OCI-M2 (cell line): ENCODE measurements around the gene RNF126.
"Not testable (repeated sequence)": the region's sequence is repeated elsewhere in the genome, so short reads cannot be mapped to it uniquely, and the experiment has no call there.

ENCODE experiments used
- DNase-seq: peaks from one replicate; lab custom pipeline; 2025; ENCODE audit not compliant: unreplicated experiment; lab: John Stamatoyannopoulos, UW

Gene RNF126

DNA sequence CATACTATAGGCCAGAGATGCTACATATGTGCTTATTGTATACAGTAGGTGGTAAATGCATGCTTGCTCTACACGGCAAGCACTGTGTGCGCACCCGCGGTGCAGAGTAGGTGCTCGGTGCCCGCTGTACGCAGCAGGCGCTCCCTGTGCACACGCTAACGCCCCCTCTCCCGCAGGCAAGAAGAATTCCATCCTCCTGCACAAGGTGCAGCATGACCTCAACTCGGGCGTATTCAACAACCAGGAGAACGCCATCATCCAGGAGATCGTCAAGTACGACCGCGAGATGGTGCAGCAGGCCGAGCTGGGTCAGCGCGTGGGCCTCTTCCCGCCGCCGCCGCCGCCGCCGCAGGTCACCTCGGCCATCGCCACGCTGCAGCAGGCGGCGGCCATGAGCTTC, 47.4 kb downstream of the RNF126 start:
- DNase-seq: no peak

DNA sequence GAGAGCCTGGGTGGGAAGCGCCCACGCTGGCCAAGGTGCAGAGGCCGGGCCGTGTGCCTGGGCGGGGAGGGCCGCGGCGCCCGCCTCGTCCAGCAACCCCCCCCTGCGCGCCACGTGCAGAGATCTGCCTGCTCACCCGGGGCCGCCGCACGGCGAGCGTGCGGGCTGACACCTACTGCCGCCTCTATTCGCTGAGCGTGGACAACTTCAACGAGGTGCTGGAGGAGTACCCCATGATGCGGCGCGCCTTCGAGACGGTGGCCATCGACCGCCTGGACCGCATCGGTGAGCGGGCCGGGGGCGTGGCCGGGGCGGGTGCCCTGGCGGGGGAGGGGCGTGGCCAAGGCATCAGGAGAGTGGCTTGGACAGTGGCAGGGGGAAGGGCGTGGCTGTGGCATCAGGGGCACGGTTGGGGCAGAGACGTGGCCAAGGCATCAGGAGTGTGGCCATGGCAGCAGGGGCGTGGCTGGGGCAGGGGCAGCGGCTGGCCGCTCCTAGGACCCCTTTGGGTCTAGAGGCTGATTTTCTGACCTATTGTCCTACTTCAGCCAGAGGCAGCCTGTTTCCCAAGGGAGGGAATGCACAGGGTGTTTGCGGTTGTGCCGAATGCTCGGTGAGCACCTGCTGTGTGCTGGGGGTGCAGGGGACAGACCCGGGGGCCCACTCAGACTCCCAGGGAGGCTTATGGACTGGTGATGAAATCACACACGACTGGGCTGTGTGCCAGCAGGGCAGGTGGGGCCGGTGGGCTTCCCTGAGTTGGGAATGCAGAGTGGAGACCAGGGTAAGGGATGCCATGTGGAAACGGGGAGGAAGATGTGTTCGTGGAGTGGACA, 49.1 kb downstream of the RNF126 start:
- no peak for DNase-seq

DNA sequence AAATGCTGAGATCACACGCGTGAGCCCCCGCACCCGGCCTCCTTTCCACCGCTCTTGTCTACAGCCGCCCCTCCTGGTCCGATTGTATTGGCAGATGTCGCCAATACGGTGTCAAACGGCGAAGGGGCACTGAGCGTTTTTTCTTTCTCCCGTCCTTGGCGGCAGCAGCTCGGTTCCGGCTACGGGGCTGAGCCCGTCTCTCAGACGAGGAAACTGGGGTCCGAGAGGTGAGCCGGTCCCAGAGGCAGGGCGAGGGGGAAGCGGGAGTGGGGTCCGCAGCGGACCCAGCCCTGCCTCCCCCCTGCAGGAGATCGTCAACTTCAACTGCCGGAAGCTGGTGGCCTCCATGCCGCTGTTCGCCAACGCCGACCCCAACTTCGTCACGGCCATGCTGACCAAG, 50.1 kb downstream of the RNF126 start:
- DNase-seq: no peak

DNA sequence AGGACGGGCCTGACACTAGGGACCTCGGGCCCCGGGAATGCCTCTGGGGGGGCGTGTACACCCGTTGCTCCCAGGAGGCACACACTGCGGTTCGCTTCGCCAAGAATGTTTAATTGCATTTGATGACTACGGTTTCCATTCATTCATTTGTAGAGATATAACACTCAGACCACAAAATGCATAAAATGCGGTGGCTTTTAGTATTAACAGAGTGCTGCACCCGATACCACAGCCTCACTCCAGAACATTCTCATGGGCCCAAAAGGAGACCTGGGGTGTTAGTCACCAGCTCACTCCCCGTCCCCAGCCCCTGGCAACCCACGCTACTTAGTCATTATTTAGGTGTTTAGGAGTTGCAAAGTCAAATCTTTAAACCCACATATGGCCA, 51.5 kb downstream of the RNF126 start:
- no peak for DNase-seq

DNA sequence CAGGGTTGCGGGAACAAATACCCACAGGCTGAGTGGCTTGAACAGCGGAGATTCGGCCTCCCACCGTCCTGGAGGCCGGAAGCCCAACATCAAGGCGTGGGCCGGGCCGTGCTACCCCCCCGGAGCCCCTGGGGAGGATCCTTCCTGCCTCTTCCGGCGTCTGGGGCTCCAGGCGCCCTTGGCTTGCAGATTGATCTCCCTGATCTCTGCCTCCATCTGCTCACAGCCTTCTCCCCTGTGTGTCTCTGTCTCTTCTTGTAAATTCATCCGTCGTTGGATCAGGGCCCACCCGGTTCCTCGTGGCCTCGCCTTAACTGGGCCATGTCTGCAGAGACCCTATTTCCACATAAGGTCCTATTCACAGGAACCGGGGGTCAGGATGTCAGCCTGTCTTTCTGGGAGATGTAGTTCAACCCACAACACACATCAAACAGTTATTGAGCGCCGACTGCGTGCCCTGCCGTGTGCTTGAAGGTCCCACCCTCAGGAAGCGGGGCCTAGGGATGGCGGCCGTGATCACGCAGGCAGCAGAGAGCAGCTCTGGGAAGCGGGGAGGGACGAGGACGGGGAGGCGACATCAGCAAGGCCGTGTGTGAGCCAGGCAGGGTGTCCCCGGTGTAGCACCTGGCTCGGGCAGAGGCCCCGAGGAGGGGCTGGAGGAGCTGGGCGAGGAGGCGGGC, 52.1 kb downstream of the RNF126 start:
- DNase-seq: no peak

DNA sequence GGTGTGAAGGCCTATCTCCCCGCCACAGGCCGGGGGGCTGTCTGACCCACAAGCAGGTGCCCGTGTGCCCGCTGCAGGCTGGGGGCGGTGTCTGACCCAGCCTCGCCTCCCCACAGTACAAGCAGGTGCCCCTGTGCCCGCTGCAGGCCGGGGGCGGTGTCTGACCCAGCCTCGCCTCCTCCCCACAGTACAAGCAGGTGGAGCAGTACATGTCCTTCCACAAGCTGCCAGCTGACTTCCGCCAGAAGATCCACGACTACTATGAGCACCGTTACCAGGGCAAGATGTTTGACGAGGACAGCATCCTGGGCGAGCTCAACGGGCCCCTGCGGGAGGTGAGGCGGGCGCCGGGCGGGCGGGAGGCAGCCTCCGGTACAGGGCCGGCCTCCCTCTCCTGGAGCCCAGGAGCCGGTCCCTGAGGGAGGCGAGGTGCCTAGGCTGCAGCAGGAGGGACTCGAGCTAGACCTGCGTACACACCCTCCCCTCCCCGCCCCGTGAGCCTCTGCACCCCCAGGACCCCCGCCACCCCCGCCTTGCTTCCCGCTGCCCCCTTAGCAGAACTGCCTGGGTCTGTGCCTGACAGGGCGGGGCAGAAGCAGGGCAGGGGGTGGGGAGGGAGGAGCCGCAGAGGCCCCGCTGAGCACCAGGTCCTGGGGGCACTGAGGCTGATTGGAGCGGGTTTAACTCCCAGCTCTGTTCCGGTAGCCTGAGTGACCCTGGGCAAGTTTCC, 52.8 kb downstream of the RNF126 start:
- DNase-seq: no peak

DNA sequence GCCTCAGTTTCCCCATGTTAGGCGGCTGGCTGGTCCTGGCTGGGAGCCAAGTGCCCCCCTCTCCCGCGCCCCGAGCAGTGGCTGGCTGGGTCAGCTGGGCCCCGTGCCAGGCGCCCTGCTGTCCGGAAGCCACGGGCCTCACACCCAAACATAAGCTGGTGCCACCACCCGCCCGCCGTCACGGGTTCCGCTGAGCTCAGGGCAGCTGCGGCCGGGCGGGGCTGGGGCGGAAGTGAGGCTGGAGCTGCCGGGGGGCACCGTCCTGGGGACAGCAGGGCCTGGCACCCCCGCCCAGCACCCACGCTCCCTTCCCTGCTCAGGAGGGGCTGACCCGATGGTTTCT, 54.0 kb downstream of the RNF126 start:
- no peak for DNase-seq

DNA sequence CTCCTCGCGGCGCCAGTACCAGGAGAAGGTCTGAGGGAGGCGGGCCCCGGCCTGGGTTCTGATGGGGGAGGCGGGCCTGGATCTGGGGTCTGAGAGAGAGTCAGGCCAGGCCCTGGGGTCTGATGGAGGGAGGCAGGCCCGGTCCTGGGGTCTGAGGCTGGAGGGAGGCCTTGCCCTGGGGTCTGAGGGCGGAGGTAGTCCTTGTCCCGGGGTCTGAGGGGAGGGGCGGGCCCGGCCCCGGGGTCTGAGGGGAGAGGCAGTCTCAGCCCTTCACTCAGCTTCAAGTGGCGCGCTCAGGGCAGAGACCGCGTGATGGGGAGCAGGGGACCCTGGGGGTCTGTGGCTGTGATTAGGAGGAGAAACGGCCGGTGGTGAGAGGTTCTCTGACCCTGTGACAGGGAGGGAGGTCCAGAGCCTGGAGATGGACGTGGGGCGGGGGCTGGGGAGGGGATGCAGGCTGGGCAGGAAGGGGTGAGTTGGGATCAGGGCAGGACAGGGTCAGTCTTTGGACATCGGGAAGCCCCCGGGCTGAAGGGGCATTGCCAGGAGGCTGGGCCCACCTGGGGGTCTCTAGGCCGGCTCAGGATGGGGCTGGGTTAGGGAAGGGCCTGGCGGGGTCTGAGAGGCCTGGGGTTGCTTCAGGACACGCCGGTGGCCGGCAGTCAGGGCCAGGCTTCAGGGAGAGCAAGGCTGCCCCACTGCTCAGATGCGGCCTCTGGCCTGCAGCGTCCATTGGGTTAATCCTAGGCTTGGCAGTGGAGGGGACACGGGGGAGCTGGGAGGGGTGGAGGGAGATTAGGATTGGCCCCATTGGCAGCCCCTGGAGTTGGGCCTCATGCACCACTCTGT, 54.6 kb downstream of the RNF126 start:
- no peak for DNase-seq

DNA sequence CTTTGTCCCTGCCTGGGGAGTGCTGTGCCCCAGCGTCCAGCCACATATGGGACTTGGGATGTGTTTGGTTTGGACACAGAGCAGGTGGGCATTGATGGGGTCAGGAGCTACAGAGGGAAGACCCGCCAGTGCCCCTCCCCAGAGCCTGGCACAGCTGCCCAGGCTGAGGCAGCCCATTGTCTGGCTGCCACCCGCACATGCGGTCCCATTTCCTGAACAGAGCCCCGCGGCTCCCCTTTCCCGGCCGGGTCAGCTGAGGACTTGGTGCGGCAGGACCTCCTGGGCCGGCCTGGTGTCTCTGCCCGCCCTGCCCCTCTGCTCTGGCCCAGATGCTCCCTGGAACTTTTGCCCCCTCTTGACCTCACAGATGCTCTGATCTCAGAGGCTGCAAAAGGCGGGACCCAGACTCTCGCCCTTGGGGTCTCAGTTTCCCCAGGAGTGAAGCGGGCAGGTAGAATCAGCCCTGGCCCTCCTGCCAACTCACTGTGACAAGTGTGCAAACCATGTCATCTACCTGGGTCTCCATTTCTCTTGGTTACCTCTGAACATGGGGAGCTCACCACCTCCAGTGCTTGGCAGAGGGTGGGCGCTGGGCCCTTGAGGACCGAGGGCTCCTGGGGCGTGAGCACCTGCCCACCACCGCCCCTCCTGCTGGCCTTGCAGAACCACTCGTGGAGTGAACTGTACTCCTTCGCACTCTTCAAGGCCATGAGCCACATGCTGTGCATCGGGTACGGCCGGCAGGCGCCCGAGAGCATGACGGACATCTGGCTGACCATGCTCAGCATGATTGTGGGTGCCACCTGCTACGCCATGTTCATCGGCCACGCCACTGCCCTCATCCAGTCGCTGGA, 55.5 kb downstream of the RNF126 start:
- no peak for DNase-seq

DNA sequence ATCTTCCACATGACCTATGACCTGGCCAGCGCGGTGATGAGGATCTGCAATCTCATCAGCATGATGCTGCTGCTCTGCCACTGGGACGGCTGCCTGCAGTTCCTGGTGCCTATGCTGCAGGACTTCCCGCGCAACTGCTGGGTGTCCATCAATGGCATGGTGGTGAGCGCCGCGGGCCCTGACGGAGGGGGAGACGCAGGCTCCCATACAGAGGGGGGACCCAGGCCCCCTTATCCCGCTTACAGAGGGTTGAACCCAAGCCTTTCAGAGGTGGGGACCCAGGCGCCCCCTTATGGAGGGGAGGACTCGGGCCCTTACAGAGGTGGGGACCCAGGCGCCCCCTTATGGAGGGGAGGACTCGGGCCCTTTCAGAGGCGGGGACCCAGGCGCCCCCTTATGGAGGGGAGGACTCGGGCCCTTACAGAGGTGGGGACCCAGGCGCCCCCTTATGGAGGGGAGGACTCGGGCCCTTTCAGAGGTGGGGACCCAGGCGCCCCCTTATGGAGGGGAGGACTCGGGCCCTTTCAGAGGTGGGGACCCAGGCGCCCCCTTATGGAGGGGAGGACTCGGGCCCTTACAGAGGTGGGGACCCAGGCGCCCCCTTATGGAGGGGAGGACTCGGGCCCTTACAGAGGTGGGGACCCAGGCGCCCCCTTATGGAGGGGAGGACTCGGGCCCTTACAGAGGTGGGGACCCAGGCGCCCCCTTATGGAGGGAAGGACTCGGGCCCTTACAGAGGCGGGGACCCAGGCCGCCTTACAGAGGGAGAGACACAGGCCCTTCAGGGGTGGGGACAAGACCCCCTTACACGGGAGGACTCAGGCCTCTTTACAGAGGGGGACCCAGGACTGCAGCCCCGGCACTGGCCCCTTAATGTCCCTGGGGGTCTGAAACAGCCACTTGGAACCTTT, 57.7 kb downstream of the RNF126 start:
- DNase-seq: not testable (repeated sequence)

DNA sequence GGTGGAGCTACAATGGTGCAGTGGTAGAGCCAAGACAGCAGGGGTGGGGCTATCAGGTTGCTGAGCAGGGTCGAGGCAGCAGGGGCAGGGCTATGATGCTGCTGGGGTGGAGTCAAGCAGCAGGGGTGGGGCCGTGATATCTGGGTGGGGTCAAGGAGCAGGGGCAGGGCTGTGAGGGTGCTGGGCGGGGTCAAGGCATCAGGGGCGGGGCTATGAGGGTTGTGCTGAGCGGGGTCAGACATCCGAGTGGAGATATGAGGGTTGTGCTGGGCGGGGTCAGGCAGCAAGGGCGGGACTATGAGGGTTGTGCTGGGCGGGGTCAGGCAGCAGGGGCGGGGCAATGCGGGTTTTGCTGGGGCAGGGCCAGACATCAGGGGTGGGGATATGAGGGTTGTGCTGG, 58.7 kb downstream of the RNF126 start:
- no peak for DNase-seq

DNA sequence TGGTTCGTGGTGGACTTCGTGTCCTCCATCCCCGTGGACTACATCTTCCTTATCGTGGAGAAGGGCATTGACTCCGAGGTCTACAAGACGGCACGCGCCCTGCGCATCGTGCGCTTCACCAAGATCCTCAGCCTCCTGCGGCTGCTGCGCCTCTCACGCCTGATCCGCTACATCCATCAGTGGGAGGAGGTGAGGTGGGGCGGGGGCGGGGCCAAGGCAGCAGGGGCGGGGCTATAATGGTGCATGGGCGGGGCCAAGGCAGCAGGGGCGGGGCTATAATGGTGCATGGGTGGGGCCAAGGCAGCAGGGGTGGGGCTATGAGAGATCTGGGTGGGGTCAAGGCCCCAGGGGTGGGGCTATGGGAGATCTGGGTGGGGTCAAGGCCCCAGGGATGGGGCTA, 59.2 kb downstream of the RNF126 start:
- DNase-seq: not testable (repeated sequence)

DNA sequence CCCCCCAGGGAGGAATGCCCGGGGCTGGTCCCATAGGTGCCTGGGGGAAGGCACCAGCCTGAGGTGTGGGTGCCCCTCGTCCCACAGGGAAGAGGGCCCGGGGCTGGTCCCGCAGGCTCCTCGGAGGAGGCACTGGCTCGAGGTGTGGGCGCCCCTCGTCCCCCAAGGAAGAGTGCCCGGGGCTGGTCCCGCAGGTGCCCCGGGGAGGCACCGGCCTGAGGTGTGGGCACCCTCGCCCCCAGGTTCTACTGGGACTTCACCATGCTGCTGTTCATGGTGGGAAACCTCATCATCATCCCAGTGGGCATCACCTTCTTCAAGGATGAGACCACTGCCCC, 59.7 kb downstream of the RNF126 start:
- DNase-seq: not testable (repeated sequence)

DNA sequence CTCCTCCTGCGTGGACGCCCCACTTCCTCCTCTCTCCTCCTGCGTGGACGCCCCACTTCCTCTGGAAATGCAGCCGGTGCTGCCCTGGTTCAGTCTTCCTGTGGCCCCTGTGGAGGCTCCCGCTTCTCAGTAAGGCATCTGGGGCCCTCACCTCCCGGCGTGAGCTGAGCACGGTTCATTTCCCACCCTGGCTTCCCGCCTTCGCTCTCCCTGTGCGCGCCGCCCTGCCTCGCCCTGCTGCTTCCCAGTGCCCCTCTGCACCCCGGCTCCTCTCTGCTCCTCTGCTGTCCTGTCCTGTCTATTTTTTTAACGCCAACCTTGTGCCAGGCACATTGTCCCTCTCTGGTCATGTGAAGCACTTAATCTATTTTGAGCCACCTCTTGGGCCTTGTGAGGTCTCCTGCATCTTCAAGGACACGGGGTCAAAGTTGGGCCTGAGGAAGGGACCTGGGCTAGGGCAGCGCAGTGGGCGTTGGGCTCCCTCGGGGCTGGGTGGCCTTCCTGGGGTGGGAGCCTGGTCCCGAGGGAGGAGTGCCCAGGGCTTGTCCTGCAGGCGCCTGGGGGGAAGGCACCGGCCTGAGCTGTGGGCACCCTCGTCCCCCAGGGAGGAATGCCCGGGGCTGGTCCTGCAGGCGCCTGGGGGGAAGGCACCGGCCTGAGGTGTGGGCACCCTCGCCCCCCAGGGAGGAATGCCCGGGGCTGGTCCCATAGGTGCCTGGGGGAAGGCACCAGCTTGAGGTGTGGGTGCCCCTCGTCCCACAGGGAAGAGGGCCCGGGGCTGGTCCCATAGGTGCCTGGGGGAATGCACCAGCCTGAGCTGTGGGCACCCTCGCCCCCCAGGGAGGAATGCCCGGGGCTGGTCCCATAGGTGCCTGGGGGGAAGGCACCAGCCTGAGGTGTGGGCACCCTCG, 60.4 kb downstream of the RNF126 start:
- DNase-seq: no peak

DNA sequence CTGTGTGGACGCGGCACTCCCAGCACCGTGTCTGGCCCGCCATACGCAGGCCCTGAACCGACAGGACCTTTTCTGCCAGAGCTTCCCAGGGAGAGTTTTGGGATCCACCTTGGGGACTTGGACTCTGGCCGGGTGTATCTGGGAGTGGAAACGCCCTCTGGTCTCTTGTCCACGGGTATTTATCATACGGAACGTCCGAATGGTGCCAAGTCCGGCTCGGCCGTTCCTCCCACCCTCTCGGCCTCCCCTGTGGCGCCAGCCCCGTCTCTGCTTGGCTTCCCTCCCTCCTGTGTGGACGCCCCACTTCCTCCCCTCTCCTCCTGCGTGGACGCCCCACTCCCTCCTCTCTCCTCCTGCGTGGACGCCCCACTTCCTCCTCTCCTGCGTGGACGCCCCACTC, 61.2 kb downstream of the RNF126 start:
- DNase-seq: no peak

DNA sequence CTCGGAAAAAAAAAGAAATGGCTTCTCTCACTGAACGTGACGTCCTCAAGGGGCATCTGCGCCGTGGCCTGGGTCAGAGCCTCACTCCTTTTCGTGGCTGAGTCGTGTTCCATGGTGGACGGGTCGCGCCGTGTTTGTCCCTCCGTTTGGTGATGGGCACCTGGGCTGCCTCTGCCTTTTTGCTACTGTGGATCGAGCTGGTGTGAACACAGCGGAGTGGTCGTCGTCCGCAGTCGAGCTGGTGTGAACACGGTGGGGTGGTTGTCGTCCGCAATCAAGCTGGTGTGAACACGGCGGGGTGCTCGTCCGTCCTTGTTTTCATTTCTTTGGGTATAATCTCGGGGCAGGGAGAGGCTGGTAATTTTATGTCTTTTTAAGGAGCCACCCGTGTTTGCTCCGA, 61.7 kb downstream of the RNF126 start:
- no peak for DNase-seq
